Liver (tissue), 9 donors: ENCODE data around the gene FAM107A. TPM values are rescaled to one million over a fixed set of nuclear protein-coding genes. Genes with fewer than 3 reads are reported as not detected.

ENCODE experiments used
- DNase-seq: peaks from one replicate; pipeline ENCODE4 v3.0.0-alpha.2; 2017; ENCODE audit warnings: low spot score
- H3K27ac ChIP-seq, 2 donors: one replicate each; pipeline ENCODE4 v1.7.0; 2013; ENCODE audit warnings: inconsistent platforms in 2 of 2, low read length in 2 of 2, control low read depth in 1 of 2, low read depth in 1 of 2, mild to moderate bottlenecking in 1 of 2
- H3K27me3 ChIP-seq, 4 donors: one replicate each; pipeline versions ENCODE4 v1.6.1 to v1.7.0; 2013; ENCODE audit warnings: low read length in 3 of 4, inconsistent platforms in 1 of 4, mild to moderate bottlenecking in 1 of 4, moderate library complexity in 1 of 4; ENCODE audit not compliant: control insufficient read depth in 4 of 4, insufficient read depth in 4 of 4
- H3K36me3 ChIP-seq, 4 donors: one replicate each; pipeline versions ENCODE4 v1.6.1 to v1.7.0; 2013; ENCODE audit warnings: low read length in 3 of 4, mild to moderate bottlenecking in 3 of 4, low read depth in 1 of 4, moderate library complexity in 1 of 4; ENCODE audit not compliant: control insufficient read depth in 4 of 4, insufficient read depth in 3 of 4
- H3K4me1 ChIP-seq, 4 donors: one replicate each; pipeline versions ENCODE4 v1.6.1 to v1.7.0; 2013; ENCODE audit warnings: low read length in 3 of 4, mild to moderate bottlenecking in 3 of 4, moderate library complexity in 1 of 4; ENCODE audit not compliant: control insufficient read depth in 4 of 4, insufficient read depth in 4 of 4
- H3K4me3 ChIP-seq, 3 donors: one replicate each; pipeline versions ENCODE4 v1.6.1 to v1.7.0; 2013; ENCODE audit warnings: low read length in 3 of 3, control low read depth in 1 of 3, low read depth in 1 of 3, mild to moderate bottlenecking in 1 of 3
- H3K9ac ChIP-seq, 2 donors: one replicate each; pipeline ENCODE4 v1.7.0; 2013; ENCODE audit warnings: low read length in 2 of 2, mild to moderate bottlenecking in 2 of 2, moderate library complexity in 2 of 2, control low read depth in 1 of 2, low read depth in 1 of 2
- H3K9me3 ChIP-seq, 4 donors: one replicate each; pipeline versions ENCODE4 v1.6.1 to v1.7.0; 2013; ENCODE audit warnings: low read length in 3 of 4; ENCODE audit not compliant: control insufficient read depth in 4 of 4
- ATF3 ChIP-seq: IDR thresholded peaks from 2 replicates; pipeline ENCODE4 v1.6.1; 2016; ENCODE audit warnings: antibody characterized with exemption
- CTCF ChIP-seq: fragments of 150-350 bp; IDR thresholded peaks from 2 replicates; pipeline ENCODE4 v1.5.1; 2017; ENCODE audit warnings: improper control_type of control experiment, low read depth, low read length; ENCODE audit not compliant: missing input control
- FOXA1 ChIP-seq: IDR thresholded peaks from 2 replicates; pipeline ENCODE4 v1.6.1; 2016; ENCODE audit warnings: antibody characterized with exemption
- FOXA2 ChIP-seq: IDR thresholded peaks from 2 replicates; pipeline ENCODE4 v1.6.1; 2016; ENCODE audit warnings: antibody characterized with exemption
- GABPA ChIP-seq, 2 donors: IDR thresholded peaks in 1 of 2; conservative IDR thresholded peaks in 1 of 2; 2 replicates each; pipeline ENCODE4 v1.6.1; 2016; ENCODE audit warnings: antibody characterized with exemption in 2 of 2, mild to moderate bottlenecking in 1 of 2, moderate library complexity in 1 of 2
- HNF4G ChIP-seq: IDR thresholded peaks from 2 replicates; pipeline ENCODE4 v1.6.1; 2016; ENCODE audit warnings: antibody characterized with exemption
- TAF1 ChIP-seq: conservative IDR thresholded peaks from 2 replicates; pipeline ENCODE4 v1.6.1; 2016; ENCODE audit warnings: antibody characterized with exemption, mild to moderate bottlenecking
- YY1 ChIP-seq: IDR thresholded peaks from 2 replicates; pipeline ENCODE4 v1.6.1; 2016; ENCODE audit warnings: antibody characterized with exemption, mild to moderate bottlenecking
- WGBS: extraction: QIAGEN DNeasy Blood & Tissue Kit; methylation state at CpG from one replicate; pipeline ENCODE4 v1.1.7; 2013; 5-methylcytosine and 5-hydroxymethylcytosine counted together
- polyA plus RNA-seq, 2 donors: library from polyadenylated mRNA; stranded (reverse) in 1 of 2; unstranded in 1 of 2; fragments of 200-250 nt in 1 of 2; fragments of >200 nt in 1 of 2; fragmentation: Nextera tagmentation in 1 of 2; extraction: Ambion mirVana in 1 of 2; gene quantifications; one replicate each; pipeline versions ENCODE4 v1.2.1 to v1.2.3, GENCODE V29; 2013 to 2015
- total RNA-seq, 2 donors: library from RNA; depleted of rRNA; stranded (reverse); fragments of >200 nt; gene quantifications; one replicate each; pipeline ENCODE4 v1.2.3, GENCODE V29; 2014
- donor health status: healthy.
- donor health status: healthy.
- donor health status: healthy.
- donor health status: healthy.
- donor health status: healthy.

FAM107A gene
- total and polyA plus RNA-seq, 4 donors, result 0.05 to 4.7 (median 1.4) TPM

GRCh38 chr3:58514405-58514804 is 62.8 kb downstream of the FAM107A start:
- Histone ChIP-seq H3K9me3 (no peaks in the 10 kb centered on the region), H3K4me1 (peaks cover 10 to 17% (median 14%) of the 10 kb centered on the region in 4 donors), H3K9ac (no peak overlapping the region), H3K36me3 (peaks cover 4 to 55% (median 35%) of the 10 kb centered on the region in 4 donors), H3K27me3 (no peaks in the 10 kb centered on the region), H3K27ac (no peak overlapping the region), H3K4me3 (no peak overlapping the region)
- DNase-seq, result no peak
- no peak for TF ChIP-seq FOXA1
- TF ChIP-seq CTCF, result no peak
- TF ChIP-seq ATF3, result no peak
- no peak for TF ChIP-seq FOXA2
- TF ChIP-seq HNF4G, result no peak
- TF ChIP-seq YY1, result no peak
- TF ChIP-seq GABPA (IDR thresholded peaks at IDR 0.05 in 1 of 2, conservative IDR thresholded peaks at IDR 0.05 in 1 of 2), result no peak
- no peak for TF ChIP-seq TAF1
- WGBS, result 94% methylated on average over 3 of the region's 3 CpGs

Other genes starting within 250 kb of the FAM107A start
- gene PXK, start 244.5 kb downstream of the FAM107A start, total RNA-seq, result 10 to 100 TPM; 11.3 to 14.0 TPM
- 10 to 100 TPM in 1 of 2 donors, 1 to 10 TPM in 1; 6.0 to 15.9 TPM for gene PXK, start 244.5 kb downstream of the FAM107A start, polyA plus RNA-seq
- gene PDHB, start 143.6 kb downstream of the FAM107A start, total RNA-seq, result 10 to 100 TPM; 47.8 to 65.6 TPM
- 10 to 100 TPM; 55.6 to 92.1 TPM for gene PDHB, start 143.6 kb downstream of the FAM107A start, polyA plus RNA-seq
- gene KCTD6, start 85.3 kb downstream of the FAM107A start, total RNA-seq, result 10 to 100 TPM; 10.7 to 13.8 TPM
- 10 to 100 TPM in 1 of 2 donors, 1 to 10 TPM in 1; 6.5 to 10.0 TPM for gene KCTD6, start 85.3 kb downstream of the FAM107A start, polyA plus RNA-seq
- 100 to 1,000 TPM in 1 of 2 donors, 10 to 100 TPM in 1; 74.3 to 179 TPM for gene ACOX2, start 40.2 kb downstream of the FAM107A start, total RNA-seq
- gene ACOX2, start 40.2 kb downstream of the FAM107A start, polyA plus RNA-seq, result 100 to 1,000 TPM; 104 to 214 TPM
- not detected for gene FAM3D, start 89.4 kb upstream of the FAM107A start, total RNA-seq
- gene FAM3D, start 89.4 kb upstream of the FAM107A start, polyA plus RNA-seq, result under 1 TPM in 1 of 2 donors, not detected in 1; 0.09 TPM